GM18951 (cell line): ENCODE results near the gene FARS2.

Source experiments
- POLR2A ChIP-seq: IDR thresholded peaks from 4 replicates; pipeline ENCODE4 v1.6.1; 2011; ENCODE audit warnings: mild to moderate bottlenecking; ENCODE audit not compliant: insufficient read length, insufficient read depth; ENCODE audit errors: extremely low read depth
- in situ Hi-C: fragments of 300-500 bp; cut with MboI; formaldehyde crosslinking; loops from one replicate; pipeline ENCODE4 v1.12.0; 2022; ENCODE audit warnings: low sequenced_read_pairs, mixed read lengths, inconsistent platforms; ENCODE audit not compliant: unreplicated experiment

Gene FARS2

GRCh38 chr6:5260661-5261544 lies at the start of gene FARS2, which contains the start of gene LYRM4:
Gene FARS2, plus strand, starts transcription at chr6:5261513.
Gene LYRM4, minus strand, starts transcription at chr6:5260950. Its CDS starts 217 bp downstream, at chr6:5260733.
- peak; percentile 53 for TF ChIP-seq POLR2A
- in situ Hi-C loops: no loop called here

DNA sequence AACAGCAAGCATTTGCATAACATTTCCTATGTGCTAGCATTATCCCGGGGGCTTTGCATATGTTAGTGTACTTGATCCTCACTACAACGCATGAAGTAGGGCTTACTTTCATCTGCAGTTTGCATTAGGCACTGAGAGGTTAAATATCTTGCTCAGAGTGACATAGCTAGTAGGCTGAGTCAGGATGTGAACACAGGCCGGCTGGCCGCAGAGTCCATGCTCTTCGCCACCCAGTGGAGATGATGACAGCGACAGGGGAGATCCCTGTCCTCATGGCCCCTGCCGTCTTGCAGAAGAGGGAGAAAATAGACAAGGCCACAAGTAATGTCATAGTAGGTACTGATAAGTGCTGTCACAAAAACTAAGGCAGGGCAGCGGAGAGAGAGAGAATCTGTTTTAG lies 47.5 kb upstream of the FARS2 start:
- TF ChIP-seq POLR2A: no peak
- in situ Hi-C loops: no loop called here

- TF ChIP-seq POLR2A: no peak
- in situ Hi-C loops: no loop called here
Observed at GRCh38 chr6:5214570-5215052, 46.7 kb upstream of the FARS2 start.

DNA sequence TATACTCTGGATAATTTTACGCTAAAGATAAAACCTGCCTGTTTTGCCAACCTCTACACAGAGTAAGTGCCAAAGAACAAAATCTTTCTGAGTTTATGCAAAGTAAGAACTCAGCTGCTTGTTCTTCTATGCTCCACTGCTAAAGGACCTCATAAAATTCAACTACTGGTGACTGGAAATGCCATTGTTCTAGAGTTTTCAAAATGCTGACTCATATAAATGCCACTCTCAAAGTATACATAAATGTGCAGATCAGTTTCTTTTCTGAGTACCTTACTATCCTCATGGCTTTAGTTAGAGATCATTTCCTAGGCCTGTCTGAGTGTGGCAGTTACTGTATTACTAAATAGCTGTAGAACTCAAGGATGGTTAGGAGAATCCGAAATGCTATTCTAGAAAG lies 46.2 kb upstream of the FARS2 start:
- in situ Hi-C loops: no loop called here
- TF ChIP-seq POLR2A: no peak

- in situ Hi-C loops: no loop called here
Observed at GRCh38 chr6:5215799-5216198, 45.5 kb upstream of the FARS2 start.

GRCh38 chr6:5217356-5217755 lies 44.0 kb upstream of the FARS2 start:
- in situ Hi-C loops: no loop called here
- TF ChIP-seq POLR2A: no peak

More at GRCh38 chr6:5215799-5216198, 45.5 kb upstream of the FARS2 start:
- TF ChIP-seq POLR2A: no peak

DNA sequence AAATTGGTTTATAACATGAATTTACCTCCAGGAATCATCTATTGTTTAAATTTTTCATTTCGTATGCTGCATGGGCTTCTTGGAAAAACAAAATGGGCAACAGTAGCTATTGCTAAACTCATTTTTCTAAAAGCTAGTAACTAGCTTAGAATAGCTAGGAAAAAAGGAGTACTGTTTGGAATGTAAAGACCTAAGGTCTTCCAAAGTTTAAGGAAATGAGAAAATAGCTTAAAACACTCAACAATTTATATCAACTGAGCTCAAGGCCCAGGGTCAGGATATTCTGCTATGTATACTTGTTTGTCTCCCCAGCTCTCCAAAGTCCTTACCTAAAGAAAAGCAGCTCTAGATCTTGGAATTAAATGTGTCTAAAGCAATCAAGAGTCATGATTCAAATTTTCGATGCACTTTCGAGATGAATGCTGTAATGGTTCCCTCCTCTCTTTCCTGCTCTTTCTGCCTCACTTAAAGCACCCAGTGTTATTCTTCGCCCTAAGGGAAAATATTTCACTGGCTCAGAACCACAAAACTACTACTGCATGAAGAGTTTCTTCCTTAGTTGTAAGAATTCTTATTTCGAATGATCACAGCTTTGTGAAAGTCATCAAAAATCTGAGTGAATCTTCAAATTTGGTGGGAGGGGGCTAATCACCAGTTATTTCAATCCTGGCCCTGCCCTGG lies 42.2 kb upstream of the FARS2 start:
- no peak for TF ChIP-seq POLR2A
- in situ Hi-C loops: no loop called here

DNA sequence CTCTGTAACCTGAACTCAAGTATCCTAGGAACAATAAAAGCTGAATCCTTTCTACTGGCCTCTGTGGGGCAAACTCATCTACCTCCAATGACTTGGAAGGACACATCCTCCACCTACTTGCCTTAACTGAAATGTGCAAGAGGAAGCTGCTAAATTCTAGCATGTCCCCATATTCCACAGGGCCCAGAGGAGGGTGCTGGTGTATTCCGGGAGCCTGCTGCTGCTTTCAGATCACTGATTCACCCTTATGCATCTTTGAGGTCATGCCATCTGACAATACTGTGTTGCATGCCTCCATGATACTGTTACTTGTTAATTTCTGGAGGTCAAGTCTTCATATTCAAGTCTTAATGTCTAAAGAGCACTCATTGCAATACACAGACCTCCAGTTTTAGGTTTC lies 40.9 kb upstream of the FARS2 start:
- in situ Hi-C loops: no loop called here
- no peak for TF ChIP-seq POLR2A

DNA sequence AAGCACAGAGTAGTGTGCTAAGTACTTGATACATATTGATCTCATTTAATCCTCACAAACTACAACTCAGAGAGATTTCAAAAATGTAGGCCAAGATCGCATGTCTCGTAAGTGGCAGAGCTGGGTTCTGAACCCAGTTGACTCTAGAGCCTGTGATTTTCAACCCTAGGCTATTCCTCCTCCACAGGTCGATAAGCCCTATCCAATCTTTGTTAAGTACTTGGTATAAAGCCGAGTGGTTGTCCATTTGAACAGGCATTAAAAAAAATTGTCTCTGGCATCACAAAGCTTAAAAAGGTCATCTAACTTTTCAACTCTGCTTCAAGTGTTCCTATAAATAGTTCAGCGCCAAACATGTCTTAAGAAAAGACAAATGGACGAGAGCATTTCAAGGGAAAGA lies 38.0 kb upstream of the FARS2 start:
- in situ Hi-C loops: no loop called here
- TF ChIP-seq POLR2A: no peak

DNA sequence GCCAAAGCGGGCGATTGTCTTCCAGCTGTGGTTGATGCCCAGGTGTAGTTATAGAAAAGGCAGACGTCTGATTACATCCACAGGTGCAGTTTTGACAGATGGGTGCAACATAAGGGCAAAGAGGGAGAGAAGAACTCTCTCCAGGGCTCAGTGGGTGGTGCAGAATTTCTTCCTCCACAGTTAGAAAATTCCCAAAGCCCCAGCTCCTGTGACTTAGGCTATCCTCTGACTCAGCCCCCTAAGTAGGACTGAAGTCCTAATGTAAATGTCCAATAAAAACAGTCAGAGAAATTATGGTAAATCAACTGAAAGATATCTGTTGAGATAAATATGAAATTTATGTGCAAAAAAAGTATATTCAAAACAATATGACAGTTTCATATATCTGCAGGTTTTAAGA lies 32.0 kb upstream of the FARS2 start:
- in situ Hi-C loops: no loop called here
- TF ChIP-seq POLR2A: no peak

DNA sequence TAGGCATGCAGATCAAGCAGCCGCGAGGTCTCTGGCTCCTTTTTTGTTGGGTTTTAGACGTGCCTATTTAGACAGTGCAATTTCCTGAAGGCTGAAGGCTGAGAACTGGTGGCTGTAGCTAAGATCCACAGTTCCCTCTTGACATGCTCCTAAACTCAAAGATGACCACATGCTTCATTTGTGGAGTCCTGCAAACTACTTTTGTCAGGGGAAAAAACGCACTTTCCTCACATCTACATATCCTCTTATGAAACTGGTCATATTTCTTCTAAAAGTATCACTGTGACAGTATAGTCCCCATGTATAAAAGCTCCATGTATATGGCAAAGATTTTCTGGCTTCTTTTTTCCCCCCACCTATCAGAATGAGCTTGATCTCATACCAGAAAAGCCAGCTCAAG lies 31.2 kb upstream of the FARS2 start:
- in situ Hi-C loops: no loop called here
- no peak for TF ChIP-seq POLR2A

GRCh38 chr6:5231289-5231688 lies 30.0 kb upstream of the FARS2 start:
- TF ChIP-seq POLR2A: no peak
- in situ Hi-C loops: no loop called here

GRCh38 chr6:5234874-5235273 lies 26.4 kb upstream of the FARS2 start:
- in situ Hi-C loops: no loop called here
- TF ChIP-seq POLR2A: no peak

- in situ Hi-C loops: no loop called here
- no peak for TF ChIP-seq POLR2A
Observed at GRCh38 chr6:5235830-5236229, 25.5 kb upstream of the FARS2 start.
